H9 (cell line): ENCODE data around the gene DUSP15. TPM values are rescaled to one million over a fixed set of nuclear protein-coding genes. Genes with fewer than 3 reads are reported as not detected.

Source experiments
- DNase-seq: peaks from one replicate; pipeline ENCODE4 v3.0.0-alpha.2; 2017
- H2AFZ ChIP-seq: one replicate; pipeline ENCODE4 v1.6.1; 2013; ENCODE audit warnings: mild to moderate bottlenecking, low read length, control low read depth, moderate library complexity
- H2AK5ac ChIP-seq: 2 replicates; pipeline ENCODE4 v1.6.1; 2013; ENCODE audit warnings: low read length, control low read depth, mixed read lengths; ENCODE audit not compliant: insufficient read length
- H2BK120ac ChIP-seq: one replicate; pipeline ENCODE4 v1.6.1; 2013; ENCODE audit warnings: low read depth, mild to moderate bottlenecking, low read length, control low read depth, inconsistent platforms; ENCODE audit not compliant: poor library complexity, severe bottlenecking
- H2BK12ac ChIP-seq: 2 replicates; pipeline ENCODE4 v1.6.1; 2013; ENCODE audit warnings: low read length, control low read depth, mixed read lengths, low read depth; ENCODE audit not compliant: insufficient read length
- H2BK15ac ChIP-seq: 2 replicates; pipeline ENCODE4 v1.6.1; 2013; ENCODE audit warnings: low read depth, low read length, control low read depth
- H2BK20ac ChIP-seq: one replicate; pipeline ENCODE4 v1.6.1; 2013; ENCODE audit warnings: low read depth, mild to moderate bottlenecking, low read length, control low read depth, inconsistent platforms; ENCODE audit not compliant: poor library complexity, severe bottlenecking
- H2BK5ac ChIP-seq: 2 replicates; pipeline ENCODE4 v1.6.1; 2013; ENCODE audit warnings: low read length, control low read depth, mixed read lengths; ENCODE audit not compliant: insufficient read length
- H3K14ac ChIP-seq: 2 replicates; pipeline ENCODE4 v1.6.1; 2013; ENCODE audit warnings: low read length, control low read depth; ENCODE audit not compliant: insufficient read depth
- H3K18ac ChIP-seq: 2 replicates; pipeline ENCODE4 v1.6.1; 2013; ENCODE audit warnings: low read depth, mild to moderate bottlenecking, mixed read lengths, low read length, control low read depth; ENCODE audit not compliant: insufficient read length
- H3K23ac ChIP-seq: 2 replicates; pipeline ENCODE4 v1.6.1; 2013; ENCODE audit warnings: low read length, control low read depth, mixed read lengths, low read depth; ENCODE audit not compliant: insufficient read length
- H3K23me2 ChIP-seq: 2 replicates; pipeline ENCODE4 v1.6.1; 2013; ENCODE audit warnings: low read depth, mild to moderate bottlenecking, mixed read lengths, low read length, control low read depth; ENCODE audit not compliant: insufficient read length, poor library complexity, severe bottlenecking
- H3K27ac ChIP-seq: 2 replicates; pipeline ENCODE4 v1.5.1; 2013; ENCODE audit warnings: low read length, control low read depth, mixed read lengths, low read depth; ENCODE audit not compliant: insufficient read length
- H3K27me3 ChIP-seq: 2 replicates; pipeline ENCODE4 v1.6.1; 2013; ENCODE audit warnings: low read length, control low read depth, inconsistent platforms; ENCODE audit not compliant: insufficient read depth
- H3K4ac ChIP-seq: 2 replicates; pipeline ENCODE4 v1.6.1; 2013; ENCODE audit warnings: low read depth, mild to moderate bottlenecking, control low read depth, inconsistent platforms, low read length, moderate library complexity
- H3K4me1 ChIP-seq: 2 replicates; pipeline ENCODE4 v1.6.1; 2013; ENCODE audit warnings: low read length, control low read depth, inconsistent platforms; ENCODE audit not compliant: insufficient read depth
- H3K4me2 ChIP-seq: 2 replicates; pipeline ENCODE4 v1.6.1; 2013; ENCODE audit warnings: low read length, control low read depth, mixed read lengths; ENCODE audit not compliant: insufficient read length, insufficient read depth
- H3K56ac ChIP-seq: 2 replicates; pipeline ENCODE4 v1.6.1; 2013; ENCODE audit warnings: low read depth, mild to moderate bottlenecking, mixed read lengths, low read length, control low read depth; ENCODE audit not compliant: insufficient read length
- H3K79me1 ChIP-seq: 2 replicates; pipeline ENCODE4 v1.6.1; 2013; ENCODE audit warnings: low read depth, mild to moderate bottlenecking, moderate library complexity, low read length, control low read depth, inconsistent platforms; ENCODE audit not compliant: insufficient read depth, poor library complexity, severe bottlenecking
- H3K79me2 ChIP-seq: 2 replicates; pipeline ENCODE4 v1.6.1; 2013; ENCODE audit warnings: low read length, control low read depth, inconsistent platforms; ENCODE audit not compliant: insufficient read depth
- H3K9ac ChIP-seq: 2 replicates; pipeline ENCODE4 v1.6.1; 2013; ENCODE audit warnings: low read length, control low read depth, mixed read lengths; ENCODE audit not compliant: insufficient read length; ENCODE audit errors: extremely low read depth
- H3K9me3 ChIP-seq: one replicate; pipeline ENCODE4 v1.6.1; 2013; ENCODE audit warnings: low read depth, low read length, inconsistent platforms; ENCODE audit not compliant: control insufficient read depth
- H3T11ph ChIP-seq: one replicate; pipeline ENCODE4 v1.6.1; 2013; ENCODE audit warnings: mild to moderate bottlenecking, low read length, control low read depth, inconsistent platforms
- H4K20me1 ChIP-seq: one replicate; pipeline ENCODE4 v1.6.1; 2013; ENCODE audit not compliant: control insufficient read depth, insufficient read length, insufficient read depth
- H4K5ac ChIP-seq: 2 replicates; pipeline ENCODE4 v1.6.1; 2013; ENCODE audit warnings: low read depth, mild to moderate bottlenecking, mixed read lengths, low read length, control low read depth; ENCODE audit not compliant: insufficient read length
- H4K8ac ChIP-seq: replicated peaks from 2 replicates; pipeline ENCODE4 v1.6.1; 2013; ENCODE audit warnings: low read length, control low read depth, mixed read lengths, low read depth; ENCODE audit not compliant: insufficient read length
- H4K91ac ChIP-seq: 2 replicates; pipeline ENCODE4 v1.6.1; 2013; ENCODE audit warnings: low read depth, mild to moderate bottlenecking, moderate library complexity, mixed read lengths, low read length, control low read depth; ENCODE audit not compliant: insufficient read length
- H3K27ac Mint-ChIP-seq, 3 experiments: 2 replicates in 2 of 3; 3 replicates in 1 of 3; pipeline ENCODE4 v1.8.0; 2020 to 2021; ENCODE audit warnings: mixed read lengths in 3 of 3, mild to moderate bottlenecking in 1 of 3, moderate library complexity in 1 of 3
- H3K27me3 Mint-ChIP-seq: 2 replicates; pipeline ENCODE4 v1.8.0; 2021; ENCODE audit warnings: low read depth, mild to moderate bottlenecking, moderate library complexity, mixed read lengths
- H3K36me3 Mint-ChIP-seq, 3 experiments: 2 replicates in 2 of 3; 3 replicates in 1 of 3; pipeline ENCODE4 v1.8.0; 2020 to 2021; ENCODE audit warnings: low read depth in 3 of 3, mixed read lengths in 3 of 3; ENCODE audit not compliant: insufficient read depth in 1 of 3
- H3K4me1 Mint-ChIP-seq, 2 experiments: 2 replicates each; pipeline ENCODE4 v1.8.0; 2020; ENCODE audit warnings: mixed read lengths in 2 of 2
- H3K4me3 Mint-ChIP-seq, 2 experiments: 2 replicates in 1 of 2; 3 replicates in 1 of 2; pipeline ENCODE4 v1.8.0; 2020 to 2021; ENCODE audit warnings: mild to moderate bottlenecking in 2 of 2, mixed read lengths in 2 of 2, moderate library complexity in 1 of 2
- H3K9me3 Mint-ChIP-seq, 2 experiments: 2 replicates in 1 of 2; 3 replicates in 1 of 2; pipeline ENCODE4 v1.8.0; 2020; ENCODE audit warnings: mild to moderate bottlenecking in 2 of 2, mixed read lengths in 2 of 2, moderate library complexity in 1 of 2
- WGBS: extraction: QIAGEN DNeasy Blood & Tissue Kit; methylation state at CpG from one replicate; pipeline ENCODE4 v1.1.7; 2013; ENCODE audit warnings: missing lambda C conversion rate, low lambda C conversion rate, mixed read lengths; ENCODE audit not compliant: insufficient read length; ENCODE audit errors: extremely low coverage; 5-methylcytosine and 5-hydroxymethylcytosine counted together
- total RNA-seq: library from RNA; stranded (reverse); gene quantifications from 2 replicates; pipeline ENCODE4 v1.2.1, GENCODE V29; 2021
- TF ChIP-seq, protein P1 (sequence below): fragments of 200-600 bp; sonication (generic); conservative IDR thresholded peaks from 3 replicates; pipeline ENCODE4 v1.8.0; 2021; ENCODE audit warnings: antibody characterized with exemption, mild to moderate bottlenecking

Gene DUSP15
- total RNA-seq, 1 experiment from 2014 or later: 5.6 TPM

DNA sequence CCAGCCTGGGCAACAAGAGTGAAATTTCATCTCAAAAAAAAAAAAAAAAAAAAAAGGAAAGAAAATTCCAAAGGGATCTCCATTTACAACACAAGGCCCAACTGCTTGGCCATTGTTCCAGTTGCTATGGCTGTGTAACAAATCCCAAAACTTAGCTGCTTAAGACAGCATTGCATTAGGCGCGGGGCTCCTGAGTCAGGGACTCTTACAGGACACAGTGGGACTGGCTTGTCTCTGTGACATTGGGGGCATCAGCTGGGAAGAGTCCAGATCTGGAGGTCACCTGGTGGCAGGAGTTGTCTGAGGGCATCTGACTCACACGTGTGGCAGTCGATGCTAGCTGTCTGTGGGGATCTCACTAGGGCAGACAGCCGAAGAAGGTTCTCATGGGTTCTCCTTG is 35.7 kb upstream of the DUSP15 start:
- no peak overlapping the region for H3K56ac ChIP-seq
- no peak overlapping the region for H3K27ac ChIP-seq
- no peak overlapping the region for H3K9ac ChIP-seq
- H3K23ac ChIP-seq: no peak overlapping the region
- peak overlapping the region; percentile 84; the same call in 1 of the 2 replicates for H3K14ac ChIP-seq
- H2BK12ac ChIP-seq: no peak overlapping the region
- H2BK5ac ChIP-seq: no peak overlapping the region
- H3K4me1 ChIP-seq: no peaks in the 10 kb centered on the region; the same call in 1 of the 2 replicates
- no peak overlapping the region for H3K4me2 ChIP-seq
- WGBS: no CpG with 5 or more reads among the region's 5 CpGs
- H4K20me1 ChIP-seq: no peaks in the 10 kb centered on the region
- peak; percentile 60 for DNase-seq
- H4K8ac ChIP-seq: no peak overlapping the region
- H3K36me3 Mint-ChIP-seq: no peaks in the 10 kb centered on the region; a peak in 1 of 7 replicates
- H3K4ac ChIP-seq: no peak overlapping the region; the same call in 1 of the 2 replicates
- H3T11ph ChIP-seq: peak overlapping the region; percentile 55
- no peaks in the 10 kb centered on the region for H3K79me2 ChIP-seq
- H2BK20ac ChIP-seq: no peak overlapping the region
- H3K27me3 Mint-ChIP-seq: 0 out of 2 replicates have a peak, but pooled peaks cover 3% of the 10 kb centered on the region
- H3K9me3 ChIP-seq: no peaks in the 10 kb centered on the region
- peak overlapping the region; percentile 65 to 97 (median 96); a peak in 6 of 7 replicates for H3K27ac Mint-ChIP-seq
- H2BK120ac ChIP-seq: peak overlapping the region; percentile 41
- H3K4me1 Mint-ChIP-seq: peaks cover 42 to 50% of the 10 kb centered on the region in 2 experiments
- no peaks in the 10 kb centered on the region for H3K27me3 ChIP-seq
- H4K91ac ChIP-seq: no peak overlapping the region
- H2BK15ac ChIP-seq: no peak overlapping the region
- H2AK5ac ChIP-seq: no peak overlapping the region
- peak overlapping the region; percentile 94 for H3K18ac ChIP-seq
- peak overlapping the region in 1 of 2 experiments; percentile 36; a peak in 1 of 5 replicates for H3K4me3 Mint-ChIP-seq
- H3K23me2 ChIP-seq: no peaks in the 10 kb centered on the region
- no peaks in the 10 kb centered on the region; a peak in 1 of 5 replicates for H3K9me3 Mint-ChIP-seq
- H3K79me1 ChIP-seq: no peaks in the 10 kb centered on the region
- H2AFZ ChIP-seq: no peak overlapping the region
- no peak overlapping the region for H4K5ac ChIP-seq
- TF ChIP-seq, protein P1, sequence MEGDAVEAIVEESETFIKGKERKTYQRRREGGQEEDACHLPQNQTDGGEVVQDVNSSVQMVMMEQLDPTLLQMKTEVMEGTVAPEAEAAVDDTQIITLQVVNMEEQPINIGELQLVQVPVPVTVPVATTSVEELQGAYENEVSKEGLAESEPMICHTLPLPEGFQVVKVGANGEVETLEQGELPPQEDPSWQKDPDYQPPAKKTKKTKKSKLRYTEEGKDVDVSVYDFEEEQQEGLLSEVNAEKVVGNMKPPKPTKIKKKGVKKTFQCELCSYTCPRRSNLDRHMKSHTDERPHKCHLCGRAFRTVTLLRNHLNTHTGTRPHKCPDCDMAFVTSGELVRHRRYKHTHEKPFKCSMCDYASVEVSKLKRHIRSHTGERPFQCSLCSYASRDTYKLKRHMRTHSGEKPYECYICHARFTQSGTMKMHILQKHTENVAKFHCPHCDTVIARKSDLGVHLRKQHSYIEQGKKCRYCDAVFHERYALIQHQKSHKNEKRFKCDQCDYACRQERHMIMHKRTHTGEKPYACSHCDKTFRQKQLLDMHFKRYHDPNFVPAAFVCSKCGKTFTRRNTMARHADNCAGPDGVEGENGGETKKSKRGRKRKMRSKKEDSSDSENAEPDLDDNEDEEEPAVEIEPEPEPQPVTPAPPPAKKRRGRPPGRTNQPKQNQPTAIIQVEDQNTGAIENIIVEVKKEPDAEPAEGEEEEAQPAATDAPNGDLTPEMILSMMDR: no peak
